ENCODE measurements around the gene NPM1. TPM values are rescaled to one million over a fixed set of nuclear protein-coding genes. Genes with fewer than 3 reads are reported as not detected.
A peak's percentile ranks its signal among the peaks of the same experiment; 100 is the strongest.

The NPM1 gene
- total RNA-seq, 4 donors from 2014 or later = 388 to 648 (median 553) TPM

GRCh38 chr5:171445644-171446516 is 58.2 kb downstream of the NPM1 start:
- H3K36me3 ChIP-seq = no peaks in the 10 kb centered on the region
- WGBS = 63% methylated on average over 13 of the region's 14 CpGs
- no peak for TF ChIP-seq POLR2A (IDR thresholded peaks at IDR 0.05; ENCODE audit: low read depth)
- TF ChIP-seq EP300 (IDR thresholded peaks at IDR 0.05) = no peak
- TF ChIP-seq CTCF (IDR thresholded peaks at IDR 0.05) = no peak
- no peak for TF ChIP-seq POLR2AphosphoS5 (IDR thresholded peaks at IDR 0.05)
- peaks cover 0 to 10% (median 0%) of the 10 kb centered on the region in 4 donors for H3K27me3 ChIP-seq
- intact Hi-C loops (cut with DNase I) = no loop called here
- peaks cover 13 to 21% (median 17%) of the 10 kb centered on the region in 4 donors for H3K4me1 ChIP-seq
- no peaks in the 10 kb centered on the region for H3K9me3 ChIP-seq
- no peak for DNase-seq (ENCODE audit: extremely low spot score)
- no peak overlapping the region for H3K27ac ChIP-seq (replicated peaks in 1 of 4)
- H3K4me3 ChIP-seq = no peak overlapping the region

GRCh38 chr5:171447226-171447625 is 59.6 kb downstream of the NPM1 start:
- intact Hi-C loops (cut with DNase I) = no loop called here
- no peaks in the 10 kb centered on the region for H3K36me3 ChIP-seq
- H3K27ac ChIP-seq (replicated peaks in 1 of 4) = no peak overlapping the region
- H3K4me3 ChIP-seq = no peak overlapping the region
- TF ChIP-seq POLR2A (IDR thresholded peaks at IDR 0.05; ENCODE audit: low read depth) (no peak), CTCF (IDR thresholded peaks at IDR 0.05) (no peak), EP300 (IDR thresholded peaks at IDR 0.05) (no peak), POLR2AphosphoS5 (IDR thresholded peaks at IDR 0.05) (no peak)
- WGBS = 92% methylated on average over 5 of the region's 5 CpGs
- peaks cover 0 to 22% (median 0%) of the 10 kb centered on the region in 4 donors for H3K27me3 ChIP-seq
- no peaks in the 10 kb centered on the region for H3K9me3 ChIP-seq
- peaks cover 13 to 29% (median 25%) of the 10 kb centered on the region in 4 donors for H3K4me1 ChIP-seq
- no peak for DNase-seq (ENCODE audit: extremely low spot score)

- no peaks in the 10 kb centered on the region for H3K36me3 ChIP-seq
- WGBS = 93% methylated on average over 10 of the region's 10 CpGs
- peaks cover 0 to 25% (median 0%) of the 10 kb centered on the region in 4 donors for H3K27me3 ChIP-seq
- no peak for TF ChIP-seq POLR2AphosphoS5 (IDR thresholded peaks at IDR 0.05)
- TF ChIP-seq EP300 (IDR thresholded peaks at IDR 0.05) = no peak
- TF ChIP-seq POLR2A (IDR thresholded peaks at IDR 0.05; ENCODE audit: low read depth) = no peak
- no peak for TF ChIP-seq CTCF (IDR thresholded peaks at IDR 0.05)
- intact Hi-C loops (cut with DNase I) = no loop called here
- DNase-seq (ENCODE audit: extremely low spot score) = no peak
- peaks cover 9 to 29% (median 25%) of the 10 kb centered on the region in 4 donors for H3K4me1 ChIP-seq
- H3K27ac ChIP-seq (replicated peaks in 1 of 4) = no peak overlapping the region
- no peak overlapping the region for H3K4me3 ChIP-seq
- H3K9me3 ChIP-seq = no peaks in the 10 kb centered on the region
Observed at GRCh38 chr5:171449426-171449825, 61.8 kb downstream of the NPM1 start.

DNA sequence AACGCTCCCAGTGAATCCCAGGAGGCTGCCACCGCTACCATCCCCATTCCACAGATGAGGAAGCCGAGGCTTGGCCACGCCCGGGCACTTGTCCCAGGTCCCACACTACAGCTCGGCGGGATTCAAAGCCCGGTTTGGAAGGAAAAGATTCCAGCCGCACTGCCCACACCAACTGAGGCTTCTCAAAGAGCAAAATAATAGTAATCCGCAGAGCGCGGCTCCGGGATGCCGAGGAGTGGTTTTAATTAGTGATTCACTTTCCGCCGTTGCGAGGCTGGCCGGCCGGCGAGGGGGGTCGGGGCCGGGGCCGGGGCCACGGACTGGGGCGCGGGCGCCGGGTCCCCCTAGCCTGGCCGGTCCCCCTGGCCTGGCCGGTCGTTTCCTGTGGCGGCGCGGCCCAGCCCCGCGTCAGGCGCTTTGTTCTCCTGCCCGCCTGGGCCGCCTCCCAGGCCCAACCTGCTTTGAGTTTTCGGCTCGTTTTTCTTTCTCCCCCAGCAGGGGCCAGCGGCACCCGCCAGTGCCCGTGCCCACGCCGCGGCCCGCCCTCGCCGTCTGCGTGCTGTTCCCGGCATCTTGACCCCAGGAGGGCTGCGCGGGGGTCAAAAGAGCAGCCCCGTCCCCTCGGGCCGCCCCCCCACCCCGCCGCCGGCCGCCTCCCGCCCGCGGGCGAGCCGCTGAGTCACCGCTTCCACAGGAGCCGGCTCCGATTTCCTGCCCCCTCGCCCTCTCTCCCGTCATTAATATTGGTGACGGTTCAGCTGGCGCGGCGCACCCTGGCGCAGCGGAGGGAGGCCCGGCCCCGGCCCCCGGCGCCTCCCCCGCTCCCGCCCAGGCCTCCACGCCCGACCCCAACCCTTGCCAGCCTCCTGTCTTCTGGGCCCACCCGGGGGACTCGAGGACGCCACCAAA is 63.0 kb downstream of the NPM1 start:
- H3K27me3 ChIP-seq = peaks cover 0 to 25% (median 0%) of the 10 kb centered on the region in 4 donors
- no peaks in the 10 kb centered on the region for H3K36me3 ChIP-seq
- peaks cover 6 to 28% (median 24%) of the 10 kb centered on the region in 4 donors for H3K4me1 ChIP-seq
- no peaks in the 10 kb centered on the region for H3K9me3 ChIP-seq
- DNase-seq (ENCODE audit: extremely low spot score) = no peak
- H3K4me3 ChIP-seq = peak overlapping the region; percentile 55 to 65 (median 58)
- intact Hi-C loops (cut with DNase I) = no loop called here
- no peak for TF ChIP-seq CTCF (IDR thresholded peaks at IDR 0.05)
- TF ChIP-seq POLR2A (IDR thresholded peaks at IDR 0.05; ENCODE audit: low read depth) = no peak
- no peak for TF ChIP-seq POLR2AphosphoS5 (IDR thresholded peaks at IDR 0.05)
- TF ChIP-seq EP300 (IDR thresholded peaks at IDR 0.05) = no peak
- H3K27ac ChIP-seq (replicated peaks in 1 of 4) = peak overlapping the region; percentile 73 to 84 (median 81)
- 28% methylated on average over 26 of the region's 88 CpGs for WGBS
